NT2/D1 (cell line): ENCODE data around the gene SLC24A4.

Source experiments
- YY1 ChIP-seq: IDR thresholded peaks from 2 replicates; pipeline ENCODE4 v1.6.1; 2011; ENCODE audit not compliant: insufficient read length, insufficient read depth
- ZNF274 ChIP-seq: IDR thresholded peaks from 2 replicates; pipeline ENCODE4 v1.6.1; 2011; ENCODE audit warnings: mild to moderate bottlenecking, low read depth, low read length

DNA sequence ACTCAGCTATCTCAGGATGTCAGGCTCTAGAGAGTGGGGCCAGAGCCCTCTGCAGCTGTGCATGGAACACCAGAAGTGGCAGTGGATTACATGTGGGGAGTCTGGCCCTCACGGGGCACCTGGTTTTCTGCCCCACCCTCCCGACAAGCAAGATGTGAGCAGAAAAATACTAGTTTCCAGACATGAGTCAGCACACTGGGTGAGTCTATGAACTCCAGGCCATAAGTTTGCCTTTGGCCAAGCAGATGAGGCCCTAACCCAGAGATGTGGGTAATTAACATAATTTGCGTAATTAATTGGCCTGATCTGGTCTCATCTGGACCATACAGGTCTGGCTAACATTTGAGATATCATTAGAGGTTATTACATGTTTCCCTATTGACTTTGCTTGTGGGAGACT is 37.7 kb upstream of the SLC24A4 start:
- TF ChIP-seq YY1 (no peak), ZNF274 (no peak)
